GM10266 (cell line): ENCODE measurements around the gene TAF15.

Experiments
- DNase-seq: peaks from one replicate; pipeline ENCODE4 v3.0.0; 2012; ENCODE audit errors: extremely low spot score
- CTCF ChIP-seq: IDR thresholded peaks from 2 replicates; pipeline ENCODE4 v1.5.1; 2012; ENCODE audit warnings: mild to moderate bottlenecking, low read depth; ENCODE audit not compliant: control insufficient read depth, insufficient read depth; ENCODE audit errors: missing control alignments

Gene TAF15

GRCh38 chr17:35878361-35878760, 69.1 kb downstream of the TAF15 start:
- TF ChIP-seq CTCF: no peak
- no peak for DNase-seq

GRCh38 chr17:35879773-35880654, 70.7 kb downstream of the TAF15 start, which contains the start of gene CCL5:
CCL5 (minus strand) TSS chr17:35880360.
- TF ChIP-seq CTCF: no peak
- peak; percentile 84 for DNase-seq

GRCh38 chr17:35889241-35889640, 80.0 kb downstream of the TAF15 start:
- TF ChIP-seq CTCF: no peak
- peak; percentile 23 for DNase-seq

- DNase-seq: no peak
- TF ChIP-seq CTCF: no peak
These were observed 80.8 kb downstream of the TAF15 start for GRCh38 chr17:35889818-35890773.

- TF ChIP-seq CTCF: no peak
- peak; percentile 54 for DNase-seq
These were observed 81.5 kb downstream of the TAF15 start for GRCh38 chr17:35890774-35891155.

- DNase-seq: no peak
- no peak for TF ChIP-seq CTCF
These were observed 82.0 kb downstream of the TAF15 start for GRCh38 chr17:35891269-35891668.
